ENCODE measurements around the gene TADA1.
"Not testable (repeated sequence)": the region's sequence is repeated elsewhere in the genome, so short reads cannot be mapped to it uniquely, and the experiment has no call there.

TADA1 gene

GRCh38 chr1:166889776-166890175, 13.7 kb upstream of the TADA1 start:
- DNase-seq: no peak

DNA sequence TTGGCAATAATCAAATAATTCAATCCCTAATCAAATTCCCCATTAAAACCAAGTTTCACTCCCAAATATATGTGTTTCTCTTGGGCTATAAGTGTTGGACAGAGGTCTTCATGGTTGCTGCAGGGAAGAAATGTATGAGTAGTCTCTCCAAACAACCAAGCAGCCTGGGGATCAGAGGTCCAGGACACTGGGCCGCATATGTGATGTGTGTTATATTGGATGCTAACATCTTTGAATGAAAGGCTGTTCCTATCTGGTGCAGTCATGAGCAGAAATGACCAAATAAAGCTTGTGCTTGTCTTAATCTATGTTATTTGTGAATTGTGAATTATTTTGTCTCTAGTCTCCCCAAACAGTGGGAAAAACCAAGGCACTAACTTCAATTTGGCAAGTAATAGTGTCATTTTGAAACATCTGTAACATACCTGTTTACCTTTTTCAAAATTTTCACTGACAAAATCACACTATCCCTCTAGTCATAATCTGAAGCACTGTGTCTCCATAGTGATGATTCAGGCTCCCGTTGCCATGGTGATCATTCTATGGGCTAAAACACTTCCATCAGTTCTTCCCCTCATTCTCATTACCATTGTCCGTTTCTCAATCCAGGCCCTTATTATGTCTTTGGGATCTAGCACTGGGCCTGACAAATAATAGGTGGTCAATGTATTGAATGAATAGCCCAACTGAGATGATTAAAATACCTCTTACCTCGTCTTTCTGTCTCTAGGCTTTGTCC, 12.5 kb upstream of the TADA1 start:
- DNase-seq: peak; percentile 19

DNA sequence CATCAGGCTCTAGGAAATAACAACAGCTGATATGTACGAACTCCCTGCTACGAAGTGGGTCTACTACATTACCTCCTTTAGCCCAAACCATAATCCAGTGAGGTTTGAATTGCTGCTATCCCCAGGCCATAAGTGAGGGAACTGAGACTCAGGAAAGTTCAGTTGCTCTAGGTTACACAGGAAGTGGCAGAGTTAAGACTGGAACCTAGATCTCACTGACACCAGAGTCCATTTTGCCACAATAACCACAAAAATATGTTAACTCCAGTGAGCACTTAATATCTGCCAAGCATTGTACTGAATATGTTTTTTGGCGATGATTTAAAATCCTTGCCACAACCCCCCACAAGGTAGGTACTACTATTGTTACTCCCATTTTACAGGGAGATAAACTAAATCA, 8.9 kb upstream of the TADA1 start:
- no peak for DNase-seq

GRCh38 chr1:166884040-166884642, 8.1 kb upstream of the TADA1 start:
- DNase-seq: no peak

DNA sequence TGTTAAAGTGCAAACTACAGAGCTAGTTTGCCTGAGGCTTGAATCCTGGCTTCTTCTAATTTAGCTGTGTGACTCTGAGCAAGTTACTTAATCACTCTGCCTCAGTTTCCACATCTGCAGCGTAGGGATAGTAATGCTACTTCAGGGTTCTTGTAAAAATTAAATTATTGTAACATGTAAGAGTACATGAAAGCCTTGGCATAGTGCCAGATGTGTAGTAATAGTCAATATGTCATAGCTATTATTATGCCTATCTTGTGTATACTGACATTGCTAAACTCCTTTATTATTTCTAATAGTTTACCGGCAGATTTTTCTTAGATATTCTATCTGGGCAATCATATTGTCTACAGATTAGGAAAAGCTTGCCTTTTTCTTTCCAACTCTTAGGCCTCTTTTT, 6.8 kb upstream of the TADA1 start:
- DNase-seq: peak; percentile 33

- DNase-seq: not testable (repeated sequence)
These were observed 2.3 kb upstream of the TADA1 start for GRCh38 chr1:166878173-166878917.

- DNase-seq: no peak
These were observed 425 bp upstream of the TADA1 start for GRCh38 chr1:166876540-166876838.

DNA sequence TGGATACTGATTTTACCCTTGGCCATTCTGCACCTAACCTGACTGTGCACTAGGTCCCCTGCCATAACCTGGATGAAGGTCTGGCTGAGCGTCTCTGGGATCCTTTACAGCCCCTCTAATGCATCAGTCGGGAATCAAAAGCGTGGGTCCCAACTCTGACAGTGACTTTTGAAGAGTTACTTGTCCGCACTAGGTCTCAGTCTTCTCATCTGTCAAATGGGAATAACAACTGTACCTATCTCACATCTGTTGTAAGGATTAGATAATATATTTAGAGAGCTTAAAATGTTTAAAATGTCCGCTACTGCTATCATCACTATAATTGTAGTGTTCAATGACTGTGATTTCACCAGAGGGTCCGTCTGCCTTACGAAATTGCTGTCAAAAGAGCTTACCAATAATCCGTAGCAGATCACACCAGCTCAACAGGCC, 746 bp downstream of the TADA1 start:
- DNase-seq: peak; percentile 48

DNA sequence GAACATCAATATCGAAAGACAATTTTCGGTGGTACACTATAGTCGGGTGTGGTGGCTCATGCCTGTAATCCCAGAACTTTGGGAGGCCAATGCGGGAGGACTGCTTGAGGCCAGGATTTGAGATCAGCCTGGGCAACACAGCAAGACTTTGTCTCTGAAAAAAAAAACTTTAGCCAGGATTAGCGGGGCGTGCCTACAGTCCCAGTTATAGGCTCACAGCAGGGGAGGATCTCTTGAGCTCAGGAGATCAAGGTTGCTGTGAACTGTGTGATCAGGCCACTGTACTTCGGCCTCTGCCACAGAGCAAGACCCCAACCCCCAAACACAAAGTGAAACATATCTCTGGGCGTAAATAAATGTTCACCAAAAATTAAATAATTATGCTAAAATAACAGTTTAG, 1.6 kb downstream of the TADA1 start:
- peak; percentile 13 for DNase-seq

- no peak for DNase-seq
These were observed 5.5 kb downstream of the TADA1 start for GRCh38 chr1:166870584-166870983.

GRCh38 chr1:166869318-166870099, 6.6 kb downstream of the TADA1 start:
- no peak for DNase-seq

- no peak for DNase-seq
These were observed 7.4 kb downstream of the TADA1 start for GRCh38 chr1:166868639-166869038.

GRCh38 chr1:166865926-166866325, 10.1 kb downstream of the TADA1 start:
- DNase-seq: no peak

DNA sequence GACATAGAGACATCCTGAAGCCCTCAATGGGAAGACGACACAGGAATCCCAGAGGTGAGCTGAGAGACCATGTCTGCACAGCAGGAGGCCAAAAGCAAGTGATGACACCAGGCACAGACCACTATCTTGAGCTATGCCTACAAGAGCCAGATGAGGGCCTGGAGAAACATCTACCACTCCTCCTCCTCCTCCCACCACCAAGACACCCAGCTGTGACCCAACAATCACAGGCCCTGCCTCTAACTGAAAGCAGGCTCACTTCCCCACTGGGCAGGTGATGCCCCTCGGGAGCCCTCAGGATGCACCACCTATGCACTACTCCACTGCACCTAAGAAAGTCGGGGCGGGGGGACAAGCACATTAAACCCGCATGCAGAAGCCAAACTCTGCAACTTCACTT, 16.5 kb downstream of the TADA1 start:
- no peak for DNase-seq

DNA sequence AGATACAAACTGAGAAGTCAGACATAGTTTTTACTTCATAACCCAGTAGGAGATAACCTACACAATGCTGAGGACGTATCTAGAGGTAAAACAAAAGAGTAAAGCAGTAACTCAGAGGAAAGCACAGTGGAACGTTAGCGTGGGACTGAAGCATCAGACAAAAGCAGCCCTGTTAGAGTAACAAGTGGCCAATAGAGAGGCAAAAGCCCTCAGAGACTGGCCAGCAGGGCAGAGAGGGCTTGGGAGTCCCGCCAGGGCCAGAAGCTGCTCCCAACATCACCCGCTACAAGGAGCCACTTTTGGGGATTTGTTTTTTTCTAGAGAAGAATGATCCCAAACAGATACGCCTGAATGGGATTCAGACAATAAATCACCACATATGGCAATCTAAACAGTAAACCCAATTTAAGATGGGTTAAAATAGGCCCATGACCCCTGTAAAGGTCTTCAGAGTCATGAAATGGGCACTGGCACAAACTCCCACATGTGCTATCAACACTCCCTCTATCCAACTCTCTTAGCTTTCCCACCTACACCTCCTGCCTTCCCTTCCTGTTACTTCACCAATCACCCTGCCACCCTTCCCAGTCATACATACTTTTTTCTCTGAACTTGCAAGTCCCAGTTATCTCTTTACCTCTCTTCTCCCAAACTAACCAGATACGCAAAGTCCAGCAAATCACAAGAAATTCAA, 17.2 kb downstream of the TADA1 start:
- no peak for DNase-seq

DNA sequence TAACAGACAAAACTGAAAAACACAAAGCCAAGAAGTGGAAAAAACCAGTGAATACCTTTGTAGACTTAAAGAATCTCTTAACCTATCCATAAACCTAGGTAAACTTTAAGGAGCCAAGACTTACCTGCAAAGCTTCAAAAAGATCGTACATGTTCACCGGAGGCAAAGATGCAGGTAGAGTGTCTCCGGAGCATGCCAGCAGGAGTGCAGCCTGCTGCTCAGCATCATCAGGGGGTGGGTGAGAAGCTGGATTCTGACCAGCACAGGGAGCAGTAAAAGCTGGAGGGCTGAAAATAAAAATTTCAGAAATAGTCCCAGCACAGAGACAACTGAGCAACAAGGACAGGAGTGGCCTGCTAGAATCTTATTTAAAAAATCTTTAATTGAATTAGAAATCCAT, 18.1 kb downstream of the TADA1 start:
- no peak for DNase-seq

DNA sequence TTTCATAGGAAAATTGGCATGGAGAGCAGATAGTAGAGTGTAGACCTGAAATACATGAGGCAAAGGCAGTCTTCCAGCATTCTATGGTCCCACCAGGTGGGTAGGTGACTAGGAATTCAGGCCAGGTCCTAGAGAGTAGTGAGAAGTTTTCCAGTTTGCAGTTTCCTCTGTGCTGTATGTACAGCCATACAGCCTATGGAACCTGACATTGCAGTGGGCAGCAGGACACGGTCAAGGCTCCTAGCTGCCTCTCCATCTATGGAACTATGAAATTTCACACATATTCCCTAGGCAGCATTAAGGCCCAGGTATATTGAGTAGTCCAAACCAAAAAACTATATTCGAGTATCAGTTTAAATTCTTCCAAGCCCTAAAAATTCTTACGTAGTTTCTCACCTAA, 20.5 kb downstream of the TADA1 start:
- no peak for DNase-seq

DNA sequence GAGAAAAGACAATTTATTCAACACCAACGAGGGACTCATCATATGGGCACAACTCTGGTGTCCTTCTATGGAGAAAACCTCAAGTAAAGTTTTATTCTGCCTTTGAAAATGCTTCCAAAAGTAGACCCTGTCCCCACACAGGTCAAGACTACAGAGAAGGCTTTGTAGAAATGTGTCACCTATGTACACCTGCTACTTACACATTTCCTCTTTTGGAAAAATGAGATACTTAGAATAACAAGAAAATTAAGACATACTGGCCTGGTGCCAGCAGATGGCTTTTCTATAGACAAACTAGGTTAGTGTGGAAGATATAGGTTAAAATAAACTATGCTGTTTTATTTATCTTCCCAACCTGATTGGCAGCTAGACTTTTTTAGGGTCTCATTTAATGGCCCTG, 23.1 kb downstream of the TADA1 start:
- peak; percentile 12 for DNase-seq

DNA sequence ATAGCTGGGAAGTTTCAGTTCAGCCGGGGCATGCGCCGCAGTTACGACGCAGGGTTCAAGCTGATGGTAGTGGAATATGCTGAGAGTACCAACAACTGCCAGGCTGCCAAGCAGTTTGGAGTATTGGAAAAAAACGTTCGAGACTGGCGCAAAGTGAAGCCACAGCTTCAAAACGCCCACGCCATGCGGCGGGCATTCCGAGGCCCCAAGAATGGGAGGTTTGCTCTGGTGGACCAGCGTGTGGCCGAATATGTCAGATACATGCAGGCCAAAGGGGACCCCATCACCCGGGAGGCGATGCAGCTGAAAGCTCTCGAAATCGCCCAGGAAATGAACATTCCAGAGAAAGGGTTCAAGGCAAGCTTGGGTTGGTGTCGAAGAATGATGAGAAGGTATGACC, 26.9 kb downstream of the TADA1 start:
- no peak for DNase-seq

GRCh38 chr1:166848193-166848592, 27.9 kb downstream of the TADA1 start:
- no peak for DNase-seq

DNA sequence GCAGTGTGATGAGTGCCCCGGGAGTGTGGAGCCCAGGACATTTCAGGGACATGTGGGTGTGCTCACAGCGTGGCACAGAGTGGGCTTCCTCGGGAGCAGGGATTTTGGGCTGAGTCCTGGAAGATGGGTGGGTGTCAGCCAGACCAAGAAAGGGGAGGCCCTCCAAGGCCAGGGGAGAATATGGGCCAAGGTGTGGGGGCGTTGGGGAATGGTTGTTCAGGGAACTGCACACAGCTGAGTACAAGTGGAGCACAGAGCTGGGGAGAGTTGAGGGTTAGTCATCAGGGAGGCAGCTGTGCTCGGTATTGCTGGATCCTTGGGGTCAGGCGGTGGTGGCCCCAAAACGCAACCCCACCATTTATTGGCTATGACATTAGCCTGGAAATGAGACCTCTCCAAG, 31.3 kb downstream of the TADA1 start:
- no peak for DNase-seq

DNA sequence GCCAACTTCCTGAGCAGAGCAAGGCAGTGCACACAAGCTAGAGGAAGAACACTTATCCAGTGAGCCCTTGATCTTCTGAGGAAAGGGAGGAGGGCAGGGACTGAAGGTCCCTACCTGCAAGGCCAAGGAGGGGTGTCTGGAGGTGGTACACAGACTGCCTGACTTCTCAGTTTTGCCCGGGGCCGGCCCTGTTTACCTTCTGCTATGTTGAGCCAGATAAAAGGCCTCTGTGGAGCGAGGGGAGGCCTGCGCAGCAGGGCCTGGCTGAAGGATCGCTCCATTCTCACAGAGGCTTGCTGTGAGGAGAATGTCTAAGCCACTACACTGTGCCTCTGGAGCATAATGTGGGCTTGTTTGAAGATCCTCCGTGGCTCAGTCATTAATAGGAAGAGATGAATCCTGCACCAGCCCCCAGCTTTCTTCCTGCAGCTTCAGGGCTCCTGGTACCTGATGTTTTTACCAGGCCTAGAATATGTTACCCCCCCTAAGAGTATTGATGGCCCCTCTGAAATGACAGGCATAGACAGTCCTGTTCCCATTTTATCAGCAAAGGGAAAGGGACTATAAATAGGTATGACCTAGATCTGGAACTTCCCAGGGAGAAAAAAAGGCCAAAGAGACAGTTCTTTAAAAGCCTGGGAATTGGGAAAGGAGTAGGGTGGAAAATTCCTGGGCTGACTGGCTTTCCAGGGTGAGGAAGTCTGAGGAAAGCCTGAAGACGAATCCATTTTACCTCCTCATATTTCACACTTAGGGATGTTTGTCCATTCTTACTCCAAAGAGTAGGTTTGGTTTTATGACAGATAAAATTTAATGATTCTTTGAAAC, 32.1 kb downstream of the TADA1 start:
- no peak for DNase-seq

All from NCI-H69 (cell line).